AG04450 (cell line): ENCODE results near the gene PEMT. TPM values are rescaled to one million over a fixed set of nuclear protein-coding genes. Genes with fewer than 3 reads are reported as not detected.

Experiments used
- CTCF ChIA-PET: fragments of 300-600, 350-600 bp; formaldehyde crosslinking; extraction: SDS; loops from one replicate; lab custom pipeline; 2022; ENCODE audit warnings: antibody characterized with exemption, inconsistent platforms; lab: Charles Lee
- POLR2A ChIA-PET: fragments of 350-600 bp; formaldehyde crosslinking; extraction: SDS; loops from one replicate; lab custom pipeline; 2021; ENCODE audit warnings: antibody characterized with exemption, inconsistent platforms; lab: Yijun Ruan, JAX
- DNase-seq: peaks from one replicate; pipeline ENCODE4 v3.0.0-alpha.2; 2011; ENCODE audit warnings: low read depth, low spot score
- H3K27ac ChIP-seq: one replicate; pipeline ENCODE4 v1.5.1; 2012; ENCODE audit warnings: low read depth, low read length, control low read depth
- H3K27me3 ChIP-seq: one replicate; pipeline ENCODE4 v1.6.0; 2012; ENCODE audit warnings: low read length; ENCODE audit not compliant: control insufficient read depth, insufficient read depth
- H3K4me3 ChIP-seq: 2 replicates; pipeline ENCODE4 v1.5.1; 2011; ENCODE audit warnings: mild to moderate bottlenecking, low read depth, low read length, control low read depth
- H3K9me3 ChIP-seq: 2 replicates; pipeline ENCODE4 v1.5.1; 2012; ENCODE audit warnings: low read length; ENCODE audit not compliant: control insufficient read depth, insufficient read depth
- polyA plus RNA-seq: library from polyadenylated mRNA; depleted of rRNA; stranded (reverse); fragments of >200 nt; gene quantifications from 2 replicates; pipeline ENCODE4 v1.2.3, GENCODE V29; 2011
- TF ChIP-seq, protein P1 (sequence below): IDR thresholded peaks from 2 replicates; pipeline ENCODE4 v1.5.1; 2011; ENCODE audit warnings: low read depth, low read length, control low read depth, inconsistent platforms

The PEMT gene
- polyA plus RNA-seq, 1 experiment = 14.9 TPM

DNA sequence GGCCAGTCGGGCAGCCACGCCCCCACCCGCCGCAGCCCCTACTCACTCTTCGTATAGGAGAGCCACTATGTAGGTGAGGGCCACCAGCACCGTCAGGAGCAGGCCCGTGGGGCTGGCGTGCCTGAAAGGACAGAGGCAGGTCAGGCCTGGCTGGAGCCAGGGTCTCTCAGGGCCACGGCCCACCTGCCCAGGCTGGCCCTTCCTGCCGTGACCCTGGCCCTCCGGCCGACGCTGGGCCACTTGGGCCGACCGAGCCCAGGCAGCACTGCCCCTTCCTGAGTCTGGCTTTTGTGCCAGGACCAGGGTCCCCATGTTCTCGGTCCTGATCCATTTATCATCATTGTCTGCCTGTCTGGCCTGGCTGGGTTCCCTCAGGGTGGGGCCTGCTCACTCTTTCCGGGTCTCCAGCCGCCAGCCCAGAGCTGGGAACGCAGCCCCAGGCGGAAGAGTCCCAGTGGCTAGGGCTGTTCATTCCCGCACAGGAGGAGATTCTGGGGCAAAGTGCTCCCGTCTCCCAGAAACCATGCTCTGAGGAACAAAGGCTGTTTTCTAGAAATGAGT lies 85.2 kb downstream of the PEMT start:
- no peak overlapping the region for H3K27ac ChIP-seq
- CTCF ChIA-PET = interaction anchor here (2.3 kb wide), 1 partner anchor 10 kb away, joined by 8 read pairs; the partner anchor contains the start of gene RASD1
- H3K4me3 ChIP-seq = no peak overlapping the region
- POLR2A ChIA-PET = interaction anchor here (0.5 kb wide), 1 partner anchor 10 kb away, joined by 4 read pairs; the partner anchor contains the start of gene RASD1
- H3K27me3 ChIP-seq = peaks cover 2% of the 10 kb centered on the region
- TF ChIP-seq, protein P1, sequence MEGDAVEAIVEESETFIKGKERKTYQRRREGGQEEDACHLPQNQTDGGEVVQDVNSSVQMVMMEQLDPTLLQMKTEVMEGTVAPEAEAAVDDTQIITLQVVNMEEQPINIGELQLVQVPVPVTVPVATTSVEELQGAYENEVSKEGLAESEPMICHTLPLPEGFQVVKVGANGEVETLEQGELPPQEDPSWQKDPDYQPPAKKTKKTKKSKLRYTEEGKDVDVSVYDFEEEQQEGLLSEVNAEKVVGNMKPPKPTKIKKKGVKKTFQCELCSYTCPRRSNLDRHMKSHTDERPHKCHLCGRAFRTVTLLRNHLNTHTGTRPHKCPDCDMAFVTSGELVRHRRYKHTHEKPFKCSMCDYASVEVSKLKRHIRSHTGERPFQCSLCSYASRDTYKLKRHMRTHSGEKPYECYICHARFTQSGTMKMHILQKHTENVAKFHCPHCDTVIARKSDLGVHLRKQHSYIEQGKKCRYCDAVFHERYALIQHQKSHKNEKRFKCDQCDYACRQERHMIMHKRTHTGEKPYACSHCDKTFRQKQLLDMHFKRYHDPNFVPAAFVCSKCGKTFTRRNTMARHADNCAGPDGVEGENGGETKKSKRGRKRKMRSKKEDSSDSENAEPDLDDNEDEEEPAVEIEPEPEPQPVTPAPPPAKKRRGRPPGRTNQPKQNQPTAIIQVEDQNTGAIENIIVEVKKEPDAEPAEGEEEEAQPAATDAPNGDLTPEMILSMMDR = no peak
- no peaks in the 10 kb centered on the region; the same call in 1 of the 2 replicates for H3K9me3 ChIP-seq
- no peak for DNase-seq

DNA sequence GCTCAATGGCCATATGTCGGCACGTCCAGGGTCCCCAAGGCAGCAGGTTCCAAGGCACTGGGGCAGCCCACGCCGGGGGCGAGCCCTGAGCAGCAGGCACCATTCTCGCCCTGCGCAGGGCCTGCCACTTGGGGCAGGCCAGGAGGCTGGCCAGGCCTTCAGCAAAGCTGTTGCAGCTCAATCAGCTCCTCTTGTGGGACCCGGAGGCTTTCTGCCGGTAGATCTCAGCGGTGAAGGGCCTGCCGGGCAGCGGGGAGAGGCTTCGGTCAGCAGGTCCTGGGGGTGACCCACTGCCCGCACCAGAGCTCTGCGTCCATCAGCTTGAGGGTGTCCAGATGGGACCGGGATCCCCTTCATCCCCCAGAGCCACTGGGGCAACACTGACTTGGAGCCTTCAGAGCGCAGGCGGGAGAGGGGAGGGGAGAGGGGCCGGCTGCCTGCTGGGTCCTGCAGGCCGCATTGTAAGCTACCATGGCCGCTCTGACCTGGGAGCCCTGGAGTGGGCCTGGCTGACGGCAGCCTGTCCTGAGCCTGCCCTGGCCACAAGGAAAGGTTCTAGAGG lies 85.8 kb downstream of the PEMT start:
- Histone ChIP-seq H3K27me3 (peaks cover 2% of the 10 kb centered on the region), H3K9me3 (no peaks in the 10 kb centered on the region; the same call in 1 of the 2 replicates), H3K4me3 (no peak overlapping the region), H3K27ac (no peak overlapping the region)
- ChIA-PET CTCF (interaction anchor here (1.2 to 2.3 kb wide), 2 partner anchors 9 kb away, joined by 8 to 10 read pairs; partner anchors contain the start of gene RASD1), POLR2A (no interaction called here)
- no peak for DNase-seq
- TF ChIP-seq, protein P1 = no peak

DNA sequence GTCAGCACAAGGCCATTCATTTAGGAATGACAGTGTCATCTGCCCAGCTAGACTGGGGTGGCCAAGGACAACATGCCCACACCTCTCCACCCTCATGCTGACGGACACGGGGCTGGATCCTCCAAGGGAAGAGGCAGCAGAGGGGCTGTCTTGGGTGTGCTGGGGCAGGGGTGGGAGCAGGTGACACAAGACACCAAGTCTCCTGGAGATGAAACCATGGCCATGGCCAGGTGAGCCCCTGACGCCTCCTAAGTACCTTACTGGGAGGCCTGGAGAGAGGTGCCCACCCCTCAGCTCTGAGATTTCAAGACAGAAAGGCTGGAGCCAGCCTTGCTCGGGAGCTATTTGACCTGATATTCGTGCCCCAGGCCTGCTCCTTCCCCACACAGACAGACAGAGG lies 86.4 kb downstream of the PEMT start:
- H3K9me3 ChIP-seq = no peaks in the 10 kb centered on the region; the same call in 1 of the 2 replicates
- DNase-seq = no peak
- H3K27ac ChIP-seq = no peak overlapping the region
- no peak overlapping the region for H3K4me3 ChIP-seq
- ChIA-PET POLR2A (no interaction called here), CTCF (interaction anchor here (1.2 kb wide), 1 partner anchor 8 kb away, joined by 10 read pairs; no protein-coding TSS in a partner anchor)
- H3K27me3 ChIP-seq = peaks cover 2% of the 10 kb centered on the region
- TF ChIP-seq, protein P1 = no peak

DNA sequence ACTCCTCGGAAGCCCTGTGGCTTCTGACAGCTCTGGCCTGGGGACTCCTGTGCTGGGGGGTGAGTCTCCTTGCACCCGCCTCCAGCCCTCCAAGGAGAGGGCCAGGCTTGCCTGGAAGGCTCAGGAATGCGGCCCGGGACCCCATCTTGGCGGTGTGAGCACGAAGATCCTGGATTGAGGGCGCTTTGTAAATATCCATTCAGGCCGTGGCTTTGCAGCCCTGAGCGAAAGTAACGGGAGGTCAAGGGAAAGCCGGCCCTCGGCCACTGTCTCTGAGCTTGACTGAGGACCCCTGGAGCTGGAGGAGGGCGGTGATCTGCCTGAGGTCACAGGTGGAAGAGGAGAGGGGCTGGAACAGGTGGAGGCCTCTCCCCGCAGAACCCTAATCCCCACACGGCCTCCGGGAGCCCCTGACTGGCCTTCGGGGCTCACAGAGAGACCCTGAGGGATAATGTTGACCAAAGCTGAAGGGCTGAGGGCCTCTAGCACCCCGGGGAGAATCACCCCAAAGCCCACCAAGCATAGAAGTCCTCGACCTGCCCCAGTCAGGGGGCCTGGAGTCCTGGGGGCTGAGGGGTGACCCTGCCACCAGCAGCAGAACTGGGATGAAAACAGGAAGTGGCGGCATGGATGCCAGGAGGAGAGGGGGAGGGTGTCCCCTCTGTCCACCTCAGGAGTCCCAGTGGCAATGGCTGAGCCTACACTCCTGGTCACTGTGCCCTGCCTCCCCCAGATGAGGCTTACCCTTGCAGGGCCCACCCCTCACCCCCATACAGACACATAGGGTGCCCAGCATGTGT lies 87.0 kb downstream of the PEMT start:
- H3K27me3 ChIP-seq = peaks cover 2% of the 10 kb centered on the region
- POLR2A ChIA-PET = interaction anchor here (0.5 kb wide), 1 partner anchor 8 kb away, joined by 3 read pairs; the partner anchor contains the start of gene RASD1
- no peak overlapping the region for H3K4me3 ChIP-seq
- no peaks in the 10 kb centered on the region; the same call in 1 of the 2 replicates for H3K9me3 ChIP-seq
- no peak overlapping the region for H3K27ac ChIP-seq
- CTCF ChIA-PET = interaction anchor here (1.2 kb wide), 1 partner anchor 7 kb away, joined by 10 read pairs; no protein-coding TSS in a partner anchor
- TF ChIP-seq, protein P1 = no peak
- DNase-seq = no peak
